NCI-H2227 (cell line): ENCODE results near the gene DOK5.
"Not testable (repeated sequence)": the region's sequence is repeated elsewhere in the genome, so short reads cannot be mapped to it uniquely, and the experiment has no call there.

Source experiments
- DNase-seq: peaks from one replicate; lab custom pipeline; 2025; ENCODE audit not compliant: unreplicated experiment; lab: John Stamatoyannopoulos, UW

Gene DOK5

GRCh38 chr20:54470697-54471096 is 4.7 kb upstream of the DOK5 start:
- no peak for DNase-seq

GRCh38 chr20:54472607-54473006 is 2.8 kb upstream of the DOK5 start:
- no peak for DNase-seq

GRCh38 chr20:54473340-54473739 is 2.1 kb upstream of the DOK5 start:
- DNase-seq, result no peak

- DNase-seq, result no peak
Measured at GRCh38 chr20:54474046-54474445, 1.3 kb upstream of the DOK5 start.

- DNase-seq, result no peak
Measured at GRCh38 chr20:54474866-54475265, 527 bp upstream of the DOK5 start.

- no peak for DNase-seq
Measured at GRCh38 chr20:54476169-54477009, 996 bp downstream of the DOK5 start.

- DNase-seq, result no peak
Measured at GRCh38 chr20:54477191-54477955, 2.0 kb downstream of the DOK5 start.

- no peak for DNase-seq
Measured at GRCh38 chr20:54479138-54479906, 3.9 kb downstream of the DOK5 start.

- not testable (repeated sequence) for DNase-seq
Measured at GRCh38 chr20:54479937-54480336, 4.5 kb downstream of the DOK5 start.

GRCh38 chr20:54481442-54481841 is 6.0 kb downstream of the DOK5 start:
- DNase-seq, result no peak

GRCh38 chr20:54485631-54486030 is 10.2 kb downstream of the DOK5 start:
- DNase-seq, result no peak

- no peak for DNase-seq
Measured at GRCh38 chr20:54486585-54486984, 11.2 kb downstream of the DOK5 start.

- DNase-seq, result no peak
Measured at GRCh38 chr20:54488442-54488841, 13.0 kb downstream of the DOK5 start.

- DNase-seq, result no peak
Measured at GRCh38 chr20:54491506-54491905, 16.1 kb downstream of the DOK5 start.

- no peak for DNase-seq
Measured at GRCh38 chr20:54494303-54495006, 19.1 kb downstream of the DOK5 start.

GRCh38 chr20:54497931-54498718 is 22.7 kb downstream of the DOK5 start:
- no peak for DNase-seq

- no peak for DNase-seq
Measured at GRCh38 chr20:54499111-54499510, 23.7 kb downstream of the DOK5 start.

GRCh38 chr20:54502179-54502578 is 26.8 kb downstream of the DOK5 start:
- no peak for DNase-seq

- DNase-seq, result no peak
Measured at GRCh38 chr20:54506643-54507042, 31.2 kb downstream of the DOK5 start.

- no peak for DNase-seq
Measured at GRCh38 chr20:54510541-54511129, 35.2 kb downstream of the DOK5 start.
